Measurements from ENCODE around the gene WWOX. TPM values are rescaled to one million over a fixed set of nuclear protein-coding genes. Genes with fewer than 3 reads are reported as not detected.
A peak's percentile ranks its signal among the peaks of the same experiment; 100 is the strongest.

The WWOX gene
- total and polyA plus RNA-seq, 2 of the 13 experiments (the other 11 are each of a cell fraction or from before 2014, with no cell fraction given), result 9.1 to 37.4 TPM

DNA sequence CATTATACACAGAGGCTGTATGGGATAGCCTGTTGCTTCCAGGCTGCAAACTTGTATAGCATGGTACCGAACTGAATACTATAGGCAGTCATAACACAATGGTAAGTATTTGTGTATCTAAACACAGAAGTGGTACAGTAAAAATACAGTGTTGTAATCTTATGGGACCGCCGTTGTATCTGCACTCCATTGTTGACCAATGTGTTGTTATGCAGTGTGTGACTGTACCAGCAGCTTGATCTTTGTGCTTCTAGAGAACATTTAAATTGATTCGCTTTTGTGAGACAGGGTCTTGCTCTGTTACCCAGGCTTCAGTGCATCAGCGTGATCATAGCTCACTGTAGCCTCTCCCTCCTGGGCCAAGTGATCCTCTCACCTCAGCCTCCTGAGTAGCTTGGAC is 31.5 kb downstream of the WWOX start (continued):
- TF ChIP-seq, protein P1, sequence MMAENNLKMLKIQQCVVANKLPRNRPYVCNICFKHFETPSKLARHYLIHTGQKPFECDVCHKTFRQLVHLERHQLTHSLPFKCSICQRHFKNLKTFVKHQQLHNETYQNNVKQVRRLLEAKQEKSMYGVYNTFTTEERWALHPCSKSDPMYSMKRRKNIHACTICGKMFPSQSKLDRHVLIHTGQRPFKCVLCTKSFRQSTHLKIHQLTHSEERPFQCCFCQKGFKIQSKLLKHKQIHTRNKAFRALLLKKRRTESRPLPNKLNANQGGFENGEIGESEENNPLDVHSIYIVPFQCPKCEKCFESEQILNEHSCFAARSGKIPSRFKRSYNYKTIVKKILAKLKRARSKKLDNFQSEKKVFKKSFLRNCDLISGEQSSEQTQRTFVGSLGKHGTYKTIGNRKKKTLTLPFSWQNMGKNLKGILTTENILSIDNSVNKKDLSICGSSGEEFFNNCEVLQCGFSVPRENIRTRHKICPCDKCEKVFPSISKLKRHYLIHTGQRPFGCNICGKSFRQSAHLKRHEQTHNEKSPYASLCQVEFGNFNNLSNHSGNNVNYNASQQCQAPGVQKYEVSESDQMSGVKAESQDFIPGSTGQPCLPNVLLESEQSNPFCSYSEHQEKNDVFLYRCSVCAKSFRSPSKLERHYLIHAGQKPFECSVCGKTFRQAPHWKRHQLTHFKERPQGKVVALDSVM (CRISPR knock-in tag; IDR thresholded peaks at IDR 0.05), result peak; percentile 71
- TF ChIP-seq, protein P2, sequence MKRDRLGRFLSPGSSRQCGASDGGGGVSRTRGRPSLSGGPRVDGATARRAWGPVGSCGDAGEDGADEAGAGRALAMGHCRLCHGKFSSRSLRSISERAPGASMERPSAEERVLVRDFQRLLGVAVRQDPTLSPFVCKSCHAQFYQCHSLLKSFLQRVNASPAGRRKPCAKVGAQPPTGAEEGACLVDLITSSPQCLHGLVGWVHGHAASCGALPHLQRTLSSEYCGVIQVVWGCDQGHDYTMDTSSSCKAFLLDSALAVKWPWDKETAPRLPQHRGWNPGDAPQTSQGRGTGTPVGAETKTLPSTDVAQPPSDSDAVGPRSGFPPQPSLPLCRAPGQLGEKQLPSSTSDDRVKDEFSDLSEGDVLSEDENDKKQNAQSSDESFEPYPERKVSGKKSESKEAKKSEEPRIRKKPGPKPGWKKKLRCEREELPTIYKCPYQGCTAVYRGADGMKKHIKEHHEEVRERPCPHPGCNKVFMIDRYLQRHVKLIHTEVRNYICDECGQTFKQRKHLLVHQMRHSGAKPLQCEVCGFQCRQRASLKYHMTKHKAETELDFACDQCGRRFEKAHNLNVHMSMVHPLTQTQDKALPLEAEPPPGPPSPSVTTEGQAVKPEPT (CRISPR knock-in tag; IDR thresholded peaks at IDR 0.05; ENCODE audit: low read depth), result no peak
- TF ChIP-seq MED1 (CRISPR knock-in tag; IDR thresholded peaks at IDR 0.05), result 0 out of 2 replicates have a peak, but pooled peaks have one; percentile 17
- TF ChIP-seq, protein P3, sequence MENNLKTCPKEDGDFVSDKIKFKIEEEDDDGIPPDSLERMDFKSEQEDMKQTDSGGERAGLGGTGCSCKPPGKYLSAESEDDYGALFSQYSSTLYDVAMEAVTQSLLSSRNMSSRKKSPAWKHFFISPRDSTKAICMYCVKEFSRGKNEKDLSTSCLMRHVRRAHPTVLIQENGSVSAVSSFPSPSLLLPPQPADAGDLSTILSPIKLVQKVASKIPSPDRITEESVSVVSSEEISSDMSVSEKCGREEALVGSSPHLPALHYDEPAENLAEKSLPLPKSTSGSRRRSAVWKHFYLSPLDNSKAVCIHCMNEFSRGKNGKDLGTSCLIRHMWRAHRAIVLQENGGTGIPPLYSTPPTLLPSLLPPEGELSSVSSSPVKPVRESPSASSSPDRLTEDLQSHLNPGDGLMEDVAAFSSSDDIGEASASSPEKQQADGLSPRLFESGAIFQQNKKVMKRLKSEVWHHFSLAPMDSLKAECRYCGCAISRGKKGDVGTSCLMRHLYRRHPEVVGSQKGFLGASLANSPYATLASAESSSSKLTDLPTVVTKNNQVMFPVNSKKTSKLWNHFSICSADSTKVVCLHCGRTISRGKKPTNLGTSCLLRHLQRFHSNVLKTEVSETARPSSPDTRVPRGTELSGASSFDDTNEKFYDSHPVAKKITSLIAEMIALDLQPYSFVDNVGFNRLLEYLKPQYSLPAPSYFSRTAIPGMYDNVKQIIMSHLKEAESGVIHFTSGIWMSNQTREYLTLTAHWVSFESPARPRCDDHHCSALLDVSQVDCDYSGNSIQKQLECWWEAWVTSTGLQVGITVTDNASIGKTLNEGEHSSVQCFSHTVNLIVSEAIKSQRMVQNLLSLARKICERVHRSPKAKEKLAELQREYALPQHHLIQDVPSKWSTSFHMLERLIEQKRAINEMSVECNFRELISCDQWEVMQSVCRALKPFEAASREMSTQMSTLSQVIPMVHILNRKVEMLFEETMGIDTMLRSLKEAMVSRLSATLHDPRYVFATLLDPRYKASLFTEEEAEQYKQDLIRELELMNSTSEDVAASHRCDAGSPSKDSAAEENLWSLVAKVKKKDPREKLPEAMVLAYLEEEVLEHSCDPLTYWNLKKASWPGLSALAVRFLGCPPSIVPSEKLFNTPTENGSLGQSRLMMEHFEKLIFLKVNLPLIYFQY (CRISPR knock-in tag; IDR thresholded peaks at IDR 0.05; ENCODE audit: borderline replicate concordance), result no peak
- TF ChIP-seq, protein P4, sequence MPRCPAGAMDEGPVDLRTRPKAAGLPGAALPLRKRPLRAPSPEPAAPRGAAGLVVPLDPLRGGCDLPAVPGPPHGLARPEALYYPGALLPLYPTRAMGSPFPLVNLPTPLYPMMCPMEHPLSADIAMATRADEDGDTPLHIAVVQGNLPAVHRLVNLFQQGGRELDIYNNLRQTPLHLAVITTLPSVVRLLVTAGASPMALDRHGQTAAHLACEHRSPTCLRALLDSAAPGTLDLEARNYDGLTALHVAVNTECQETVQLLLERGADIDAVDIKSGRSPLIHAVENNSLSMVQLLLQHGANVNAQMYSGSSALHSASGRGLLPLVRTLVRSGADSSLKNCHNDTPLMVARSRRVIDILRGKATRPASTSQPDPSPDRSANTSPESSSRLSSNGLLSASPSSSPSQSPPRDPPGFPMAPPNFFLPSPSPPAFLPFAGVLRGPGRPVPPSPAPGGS (CRISPR knock-in tag; IDR thresholded peaks at IDR 0.05), result no peak
- no peak for TF ChIP-seq SOX13 (IDR thresholded peaks at IDR 0.05)
- peak in 1 of 2 experiments; percentile 77; a peak in 2 of 4 replicates for TF ChIP-seq SOX13 (CRISPR knock-in tag; conservative IDR thresholded peaks at IDR 0.05 in 1 of 2, IDR thresholded peaks at IDR 0.05 in 1 of 2)
- TF ChIP-seq, protein P5, sequence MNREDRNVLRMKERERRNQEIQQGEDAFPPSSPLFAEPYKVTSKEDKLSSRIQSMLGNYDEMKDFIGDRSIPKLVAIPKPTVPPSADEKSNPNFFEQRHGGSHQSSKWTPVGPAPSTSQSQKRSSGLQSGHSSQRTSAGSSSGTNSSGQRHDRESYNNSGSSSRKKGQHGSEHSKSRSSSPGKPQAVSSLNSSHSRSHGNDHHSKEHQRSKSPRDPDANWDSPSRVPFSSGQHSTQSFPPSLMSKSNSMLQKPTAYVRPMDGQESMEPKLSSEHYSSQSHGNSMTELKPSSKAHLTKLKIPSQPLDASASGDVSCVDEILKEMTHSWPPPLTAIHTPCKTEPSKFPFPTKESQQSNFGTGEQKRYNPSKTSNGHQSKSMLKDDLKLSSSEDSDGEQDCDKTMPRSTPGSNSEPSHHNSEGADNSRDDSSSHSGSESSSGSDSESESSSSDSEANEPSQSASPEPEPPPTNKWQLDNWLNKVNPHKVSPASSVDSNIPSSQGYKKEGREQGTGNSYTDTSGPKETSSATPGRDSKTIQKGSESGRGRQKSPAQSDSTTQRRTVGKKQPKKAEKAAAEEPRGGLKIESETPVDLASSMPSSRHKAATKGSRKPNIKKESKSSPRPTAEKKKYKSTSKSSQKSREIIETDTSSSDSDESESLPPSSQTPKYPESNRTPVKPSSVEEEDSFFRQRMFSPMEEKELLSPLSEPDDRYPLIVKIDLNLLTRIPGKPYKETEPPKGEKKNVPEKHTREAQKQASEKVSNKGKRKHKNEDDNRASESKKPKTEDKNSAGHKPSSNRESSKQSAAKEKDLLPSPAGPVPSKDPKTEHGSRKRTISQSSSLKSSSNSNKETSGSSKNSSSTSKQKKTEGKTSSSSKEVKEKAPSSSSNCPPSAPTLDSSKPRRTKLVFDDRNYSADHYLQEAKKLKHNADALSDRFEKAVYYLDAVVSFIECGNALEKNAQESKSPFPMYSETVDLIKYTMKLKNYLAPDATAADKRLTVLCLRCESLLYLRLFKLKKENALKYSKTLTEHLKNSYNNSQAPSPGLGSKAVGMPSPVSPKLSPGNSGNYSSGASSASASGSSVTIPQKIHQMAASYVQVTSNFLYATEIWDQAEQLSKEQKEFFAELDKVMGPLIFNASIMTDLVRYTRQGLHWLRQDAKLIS (CRISPR knock-in tag; IDR thresholded peaks at IDR 0.05), result no peak
